OCI-M2 (cell line): ENCODE results near the gene ABLIM2.

Source experiments
- DNase-seq: peaks from one replicate; lab custom pipeline; 2025; ENCODE audit not compliant: unreplicated experiment; lab: John Stamatoyannopoulos, UW

ABLIM2 gene

DNA sequence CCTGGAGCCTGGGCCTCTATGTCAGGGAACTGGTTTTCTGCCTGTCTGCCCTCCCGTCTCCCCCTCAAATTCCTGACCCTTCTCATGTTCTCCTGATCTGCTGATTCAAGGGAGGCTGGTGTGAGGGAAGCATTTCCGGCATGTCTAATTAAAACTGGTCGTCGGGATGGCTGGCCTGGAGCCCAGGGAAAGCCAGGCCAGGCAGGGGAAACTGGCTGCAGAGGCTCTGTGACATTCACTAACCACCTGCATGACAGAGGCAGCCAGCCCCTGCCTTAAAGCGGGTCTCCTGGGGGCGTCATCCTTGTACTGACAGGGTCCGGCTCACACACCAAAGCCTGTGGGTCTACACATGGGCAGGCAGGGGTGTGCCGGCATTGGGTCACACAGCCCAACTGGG, 35.2 kb downstream of the ABLIM2 start:
- DNase-seq, result no peak

DNA sequence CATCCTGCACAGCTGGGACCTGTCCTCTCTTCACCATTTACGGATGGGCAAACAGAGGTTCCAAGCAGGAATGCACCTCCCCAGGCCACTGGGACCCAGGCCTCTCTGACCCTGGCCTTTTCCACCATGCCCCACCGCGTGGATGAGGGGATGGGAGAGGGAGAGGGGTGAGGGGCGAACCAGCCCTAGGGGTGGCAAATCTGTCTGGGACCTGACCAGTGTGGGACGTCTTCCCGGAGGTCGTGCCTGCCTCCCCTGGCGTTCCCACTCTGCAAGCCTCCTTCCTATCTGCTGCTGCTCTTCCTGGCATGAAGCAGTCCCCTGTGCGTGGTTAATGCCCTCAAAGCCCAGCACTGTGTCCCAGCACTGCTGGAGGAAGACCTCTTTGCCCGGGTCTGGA, 35.9 kb downstream of the ABLIM2 start:
- no peak for DNase-seq

- no peak for DNase-seq
Observed at GRCh38 chr4:8121292-8122015, 37.2 kb downstream of the ABLIM2 start.

DNA sequence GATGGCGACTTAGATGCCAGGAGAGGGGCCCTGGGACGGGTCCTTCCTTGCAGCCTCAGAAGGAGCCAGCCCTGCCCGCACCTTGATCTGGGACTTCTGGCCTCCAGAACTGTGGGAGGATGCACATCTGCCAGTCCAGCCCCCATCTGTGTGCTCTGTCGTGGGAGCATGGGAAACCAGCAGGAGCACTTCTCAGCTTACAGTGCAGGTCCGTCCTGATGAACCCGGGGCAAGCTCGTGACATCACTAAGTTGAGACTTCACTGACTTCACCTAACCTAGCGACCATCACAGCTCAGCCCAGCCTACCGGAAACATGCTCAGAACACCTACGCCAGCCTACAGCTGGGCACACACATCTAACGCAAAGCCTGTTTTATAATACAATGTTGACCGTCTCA, 38.1 kb downstream of the ABLIM2 start:
- DNase-seq, result no peak

DNA sequence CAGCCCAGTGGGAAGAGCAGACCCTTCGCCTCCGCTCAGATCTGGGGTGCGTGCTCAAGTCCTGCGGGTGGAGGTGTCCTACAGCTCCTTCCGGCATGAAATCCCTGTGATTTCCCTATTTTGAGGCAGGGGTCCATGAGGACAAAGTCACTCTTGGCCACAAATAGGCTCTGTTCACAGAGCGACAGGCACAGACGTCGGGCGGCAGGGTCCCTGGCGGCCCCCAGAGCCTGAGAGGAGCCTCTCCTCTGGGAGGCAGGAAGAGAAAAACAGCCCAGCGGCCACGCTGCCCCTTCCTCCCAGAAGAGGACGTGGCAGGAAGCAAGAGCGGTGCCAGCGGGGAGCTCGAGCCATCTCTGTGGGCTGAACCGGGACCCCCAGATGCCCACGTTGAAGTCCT, 38.7 kb downstream of the ABLIM2 start:
- DNase-seq, result no peak

DNA sequence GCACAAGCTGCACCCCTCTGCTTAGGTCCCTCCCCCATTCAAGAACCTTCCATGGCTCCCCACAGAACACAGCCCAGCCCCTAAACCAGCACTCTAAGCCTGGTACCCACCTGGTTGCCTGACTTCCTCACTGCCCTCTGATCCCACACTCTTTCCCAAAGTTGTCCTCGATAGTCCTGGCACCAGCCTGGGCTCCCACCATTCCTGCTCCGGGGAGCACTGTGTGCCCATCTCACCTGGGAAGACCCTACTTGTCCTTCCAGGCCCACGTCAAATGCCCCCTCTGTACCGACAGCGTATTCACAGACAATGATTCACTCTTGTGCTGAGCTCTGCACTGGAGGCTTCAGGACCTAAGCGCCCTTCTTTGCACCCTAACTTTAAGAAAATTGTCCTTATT, 40.1 kb downstream of the ABLIM2 start:
- no peak for DNase-seq

- no peak for DNase-seq
Observed at GRCh38 chr4:8118035-8118434, 40.6 kb downstream of the ABLIM2 start.

DNA sequence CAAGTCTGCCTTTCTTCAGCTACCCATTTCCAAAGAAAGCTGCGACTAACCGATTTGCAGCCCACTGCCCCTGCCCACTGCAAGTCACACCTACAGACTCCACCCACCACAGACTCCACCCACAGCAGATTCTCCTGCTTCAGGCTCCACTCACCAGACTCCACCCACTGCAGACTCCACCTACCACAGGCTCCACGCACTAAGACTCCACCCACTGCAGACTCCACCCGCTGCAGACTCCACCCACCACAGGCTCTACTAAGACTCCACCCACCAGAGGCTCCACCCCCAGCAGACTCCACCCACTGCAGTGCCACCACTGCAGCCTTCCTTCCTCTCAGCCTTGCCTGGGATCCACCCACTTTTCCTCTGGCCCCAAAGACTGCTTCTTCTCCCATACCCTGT, 41.3 kb downstream of the ABLIM2 start:
- DNase-seq, result no peak

DNA sequence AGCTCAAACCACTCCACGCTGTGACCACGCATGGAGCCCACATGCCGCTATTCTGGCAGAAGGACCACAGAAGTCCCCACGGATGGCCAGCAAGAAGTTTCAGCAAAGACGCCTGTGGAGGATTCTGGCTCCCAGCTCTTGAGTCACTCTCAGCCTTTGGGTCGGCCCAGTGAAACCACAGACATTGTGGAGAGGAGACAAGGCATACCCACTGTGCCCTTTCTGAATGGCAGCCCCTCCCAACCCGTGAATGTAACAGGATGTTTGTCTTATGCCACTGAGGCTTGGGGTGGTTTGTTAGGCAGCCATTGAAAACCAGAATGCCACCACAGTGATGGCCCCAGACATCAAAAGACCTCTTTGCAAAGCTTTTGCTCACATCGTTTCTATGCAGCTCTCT, 42.7 kb downstream of the ABLIM2 start:
- no peak for DNase-seq

DNA sequence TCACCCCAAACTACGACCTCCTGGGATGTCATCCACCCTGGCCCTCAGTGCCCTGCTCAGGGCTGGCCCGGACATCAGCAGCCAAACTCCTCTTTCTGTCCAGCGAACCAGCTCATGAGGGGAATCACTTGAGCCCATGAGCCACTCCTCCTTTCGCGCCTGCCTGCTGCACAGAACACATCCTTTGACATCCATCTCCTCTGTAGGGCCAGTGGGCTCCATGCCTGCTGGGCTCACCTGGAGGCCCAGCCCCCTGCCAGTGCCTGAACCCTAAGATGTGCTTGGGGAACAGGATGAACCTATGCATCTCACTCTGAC, 43.5 kb downstream of the ABLIM2 start:
- DNase-seq, result no peak

DNA sequence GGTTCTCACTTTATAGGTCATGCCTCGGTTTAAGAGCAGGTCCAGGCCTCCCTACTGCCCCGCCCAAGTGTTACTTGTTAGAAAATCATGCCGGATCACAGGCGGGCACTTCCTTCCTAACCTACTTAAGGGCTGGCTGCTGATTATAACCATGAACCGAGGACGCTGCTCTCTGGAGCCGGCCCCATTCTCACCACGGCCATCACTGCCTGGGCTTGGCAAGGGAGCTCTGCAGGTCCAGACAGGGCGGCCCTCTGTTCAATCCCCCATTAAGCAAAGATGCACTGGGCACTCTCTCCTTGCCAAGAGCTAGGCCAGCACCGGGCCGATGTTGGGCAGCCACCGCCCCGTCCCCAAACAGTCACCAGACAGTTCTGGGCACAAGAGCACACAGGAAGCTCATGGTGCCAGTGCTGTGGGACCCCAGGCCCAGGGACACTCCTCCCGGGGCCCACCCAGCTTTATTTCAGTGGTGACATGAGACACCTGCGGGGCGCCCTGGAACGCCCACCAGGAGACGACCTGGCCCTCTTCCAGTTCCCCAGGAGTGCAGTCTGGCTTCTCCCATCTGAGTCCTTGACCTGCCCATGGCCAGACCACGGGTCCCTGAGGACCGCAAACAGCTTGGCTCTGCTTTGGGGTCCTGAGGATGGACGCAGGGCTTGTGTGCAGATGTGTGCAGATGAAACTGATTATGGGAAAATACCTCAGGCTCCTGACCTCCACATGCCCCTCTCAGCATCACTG, 44.0 kb downstream of the ABLIM2 start:
- no peak for DNase-seq

GRCh38 chr4:8113611-8114377, 44.8 kb downstream of the ABLIM2 start:
- no peak for DNase-seq

DNA sequence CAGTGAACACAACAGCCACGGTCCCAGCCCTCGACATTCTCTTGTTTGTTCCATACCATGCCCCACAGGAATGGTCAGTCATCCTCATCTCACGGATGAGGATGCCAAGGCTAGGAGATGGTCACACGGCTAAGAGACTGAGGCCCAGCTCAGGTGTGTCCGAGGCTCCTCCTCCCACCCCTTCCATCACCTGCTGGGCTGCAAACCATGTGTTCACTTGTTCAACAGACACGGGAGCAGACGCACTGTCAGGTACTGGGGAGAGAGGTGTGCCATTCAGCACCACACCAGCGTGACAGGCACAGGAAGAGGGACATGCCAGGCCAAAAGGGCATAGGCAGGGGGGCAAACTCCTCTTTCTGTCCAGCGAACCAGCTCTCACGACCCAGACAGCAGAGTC, 45.9 kb downstream of the ABLIM2 start:
- DNase-seq, result no peak

- DNase-seq, result no peak
Observed at GRCh38 chr4:8112036-8112576, 46.5 kb downstream of the ABLIM2 start.

DNA sequence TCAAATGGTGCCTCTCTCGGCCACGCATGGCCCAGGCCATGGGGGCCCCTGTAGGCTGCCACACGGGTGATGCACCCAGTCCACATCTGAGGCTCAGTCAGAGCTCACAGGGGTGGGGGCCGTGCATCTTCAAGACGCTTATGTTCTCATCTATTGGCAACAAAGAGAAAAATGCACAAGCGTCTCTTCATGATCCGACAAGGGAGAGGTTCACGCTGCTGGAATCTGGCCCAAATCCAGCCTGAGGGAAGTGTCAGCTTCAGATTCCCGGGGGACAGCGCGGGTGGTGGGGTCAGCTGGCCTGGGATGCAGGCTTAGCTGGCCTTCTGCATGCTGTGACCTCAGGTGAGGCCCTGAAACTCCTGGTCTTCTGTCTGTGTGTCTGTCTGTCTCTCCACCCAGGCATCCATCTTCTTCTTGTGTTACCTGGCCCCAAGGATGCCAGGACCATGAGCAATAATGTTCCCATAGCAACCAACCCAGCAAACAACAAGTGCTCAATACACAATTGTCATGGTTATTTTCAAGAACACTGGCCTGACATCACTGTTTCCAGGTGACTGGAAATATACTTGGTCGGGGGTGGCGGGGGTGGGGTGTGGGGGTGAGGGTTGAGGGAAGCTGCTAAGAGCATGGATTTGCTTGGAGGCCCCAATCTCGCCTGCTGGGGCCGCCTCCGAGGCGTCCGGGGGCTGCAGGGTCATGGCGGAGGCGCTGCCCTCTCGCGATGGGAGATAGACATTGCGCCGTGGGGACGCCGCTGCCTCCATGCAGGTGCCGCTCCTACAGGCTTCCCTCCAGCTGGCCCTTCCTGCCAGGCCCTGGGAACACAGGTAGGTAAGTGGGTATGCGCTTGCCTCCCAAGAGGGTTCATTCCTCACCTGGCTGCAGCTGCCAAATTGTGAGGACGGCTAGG, 48.3 kb downstream of the ABLIM2 start:
- DNase-seq, result no peak

DNA sequence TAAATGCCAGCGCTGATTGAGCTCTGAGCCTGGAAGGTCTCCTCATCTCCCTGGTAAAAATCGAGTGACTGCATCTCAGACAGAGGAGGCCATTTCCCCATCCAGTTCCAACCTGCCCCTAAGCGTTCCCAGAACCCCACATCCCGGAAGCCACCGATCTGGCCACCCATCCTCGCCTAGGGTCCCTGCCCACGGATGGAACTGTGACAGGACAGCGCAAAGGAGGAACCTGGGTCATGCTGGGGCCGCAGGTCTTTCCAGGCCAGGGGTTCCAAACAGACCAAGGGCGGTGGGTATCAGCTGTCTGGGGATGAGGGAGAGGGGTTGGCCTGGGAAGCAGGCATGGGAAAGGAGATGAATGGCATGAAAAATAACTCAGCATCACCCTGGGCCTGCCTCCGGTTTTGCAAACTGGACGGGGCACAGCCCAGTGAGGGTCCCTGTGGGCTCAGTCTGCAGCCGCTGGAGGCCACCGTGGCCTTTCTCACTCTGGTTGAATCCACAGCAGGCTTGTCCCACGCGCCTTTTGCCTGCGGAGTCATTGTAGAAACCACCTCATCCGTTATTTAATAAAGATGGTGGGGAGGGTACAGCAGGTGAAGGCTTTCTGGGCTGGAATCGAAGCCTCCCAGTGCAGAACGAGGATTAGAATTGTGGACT, 49.1 kb downstream of the ABLIM2 start:
- DNase-seq, result no peak

DNA sequence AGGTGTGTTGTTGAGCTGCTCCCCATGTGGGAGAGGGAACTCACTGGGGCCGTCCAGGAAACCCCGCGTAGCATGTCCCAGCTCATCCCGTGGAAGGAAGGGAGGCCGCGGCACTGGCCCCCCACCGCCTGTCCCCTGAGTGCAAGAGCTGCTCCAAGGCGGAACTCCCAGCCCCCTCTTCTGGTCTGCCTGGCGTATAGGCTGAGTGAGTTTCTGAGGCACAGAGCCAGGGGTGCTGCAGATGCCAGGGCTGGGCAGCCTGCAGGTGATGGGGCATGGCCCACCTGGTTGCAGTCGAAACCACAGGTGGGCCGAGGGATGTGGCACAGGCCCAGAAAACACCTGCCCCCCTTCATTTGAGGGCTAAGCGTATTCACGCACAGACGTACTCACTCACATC, 49.6 kb downstream of the ABLIM2 start:
- no peak for DNase-seq

DNA sequence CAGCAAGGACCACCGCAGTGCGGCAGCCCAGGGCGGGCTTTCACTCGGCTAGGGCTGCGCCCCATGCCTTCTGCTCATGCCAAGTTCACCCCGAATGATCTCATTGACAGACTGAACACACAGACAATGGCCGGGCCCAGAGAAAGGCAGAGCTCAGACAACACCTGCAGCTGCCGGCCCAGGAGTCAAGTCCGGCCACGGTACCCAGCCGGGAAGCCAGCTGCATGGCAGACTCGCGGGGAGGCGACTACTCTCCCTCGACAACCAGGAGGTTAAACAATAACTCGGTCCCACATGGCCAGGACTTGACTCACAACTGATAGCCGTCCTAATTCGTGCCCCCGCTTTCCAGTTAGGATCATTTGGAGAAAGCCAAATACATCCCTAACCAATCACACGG, 50.4 kb downstream of the ABLIM2 start:
- no peak for DNase-seq

- DNase-seq, result no peak
Observed at GRCh38 chr4:8107146-8107657, 51.4 kb downstream of the ABLIM2 start.

DNA sequence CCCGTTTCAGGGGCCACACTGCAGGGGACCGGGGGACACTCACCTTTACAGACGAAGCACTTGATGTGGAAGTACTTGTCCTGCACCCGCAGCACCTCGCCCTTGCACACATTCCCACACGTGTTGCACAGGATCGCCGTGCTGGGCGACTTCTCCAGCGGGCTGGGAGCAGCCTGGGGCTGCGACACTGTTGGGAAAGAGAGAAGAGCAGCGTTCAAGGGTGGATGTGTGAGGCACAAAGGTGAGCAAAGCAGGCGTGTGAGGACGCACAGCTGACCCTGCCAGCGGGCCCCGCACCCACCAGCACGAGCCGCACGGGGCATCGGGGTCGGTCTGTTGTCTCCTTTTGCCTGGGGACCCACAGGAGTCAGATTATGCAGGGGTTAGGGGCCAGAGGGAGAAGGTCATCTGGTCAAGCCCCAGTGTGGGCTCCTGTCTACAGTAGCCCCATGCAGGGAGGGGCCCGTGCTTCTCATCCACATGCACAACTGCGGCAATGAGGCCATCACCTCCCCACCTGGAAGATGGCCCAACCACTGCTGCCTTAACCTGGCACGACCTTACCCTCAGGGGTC, 52.1 kb downstream of the ABLIM2 start:
- DNase-seq, result no peak
